IPS-15b (cell line): ENCODE measurements around the gene NNT.
"Not testable (repeated sequence)": the region's sequence is repeated elsewhere in the genome, so short reads cannot be mapped to it uniquely, and the experiment has no call there.

Experiments
- H3K27me3 ChIP-seq: one replicate; pipeline ENCODE4 v1.6.1; 2013; ENCODE audit warnings: low read length; ENCODE audit not compliant: control insufficient read depth, insufficient read depth
- H3K36me3 ChIP-seq: one replicate; pipeline ENCODE4 v1.6.1; 2013; ENCODE audit warnings: low read length; ENCODE audit not compliant: control insufficient read depth, insufficient read depth
- H3K4me1 ChIP-seq: one replicate; pipeline ENCODE4 v1.6.1; 2013; ENCODE audit warnings: mild to moderate bottlenecking, low read length; ENCODE audit not compliant: control insufficient read depth, insufficient read depth
- H3K4me3 ChIP-seq: one replicate; pipeline ENCODE4 v1.5.1; 2013; ENCODE audit warnings: low read depth, low read length
- H3K9ac ChIP-seq: one replicate; pipeline ENCODE4 v1.6.1; 2013; ENCODE audit warnings: low read depth, mild to moderate bottlenecking, low read length
- H3K9me3 ChIP-seq: one replicate; pipeline ENCODE4 v1.6.1; 2013; ENCODE audit warnings: mild to moderate bottlenecking, low read length; ENCODE audit not compliant: control insufficient read depth, insufficient read depth

The NNT gene

GRCh38 chr5:43652537-43653302 lies 49.7 kb downstream of the NNT start:
- Histone ChIP-seq H3K9ac (no peak overlapping the region), H3K9me3 (no peaks in the 10 kb centered on the region), H3K4me1 (no peaks in the 10 kb centered on the region), H3K27me3 (no peaks in the 10 kb centered on the region), H3K4me3 (no peak overlapping the region), H3K36me3 (no peaks in the 10 kb centered on the region)

- Histone ChIP-seq H3K4me1 (no peaks in the 10 kb centered on the region), H3K9ac (no peak overlapping the region), H3K9me3 (no peaks in the 10 kb centered on the region), H3K27me3 (no peaks in the 10 kb centered on the region), H3K4me3 (no peak overlapping the region), H3K36me3 (no peaks in the 10 kb centered on the region)
Observed at GRCh38 chr5:43658509-43658908, 55.5 kb downstream of the NNT start.

GRCh38 chr5:43659075-43659474 lies 56.1 kb downstream of the NNT start:
- Histone ChIP-seq H3K36me3 (no peaks in the 10 kb centered on the region), H3K4me3 (no peak overlapping the region)

GRCh38 chr5:43661102-43661501 lies 58.1 kb downstream of the NNT start:
- Histone ChIP-seq H3K9ac (no peak overlapping the region), H3K36me3 (no peaks in the 10 kb centered on the region), H3K4me1 (no peaks in the 10 kb centered on the region), H3K9me3 (no peaks in the 10 kb centered on the region), H3K27me3 (no peaks in the 10 kb centered on the region), H3K4me3 (no peak overlapping the region)

More at GRCh38 chr5:43659075-43659474, 56.1 kb downstream of the NNT start:
- Histone ChIP-seq H3K4me1 (no peaks in the 10 kb centered on the region), H3K27me3 (no peaks in the 10 kb centered on the region), H3K9ac (no peak overlapping the region), H3K9me3 (no peaks in the 10 kb centered on the region)

- Histone ChIP-seq H3K36me3 (no peaks in the 10 kb centered on the region), H3K27me3 (no peaks in the 10 kb centered on the region), H3K9ac (no peak overlapping the region), H3K4me3 (no peak overlapping the region), H3K4me1 (no peaks in the 10 kb centered on the region), H3K9me3 (no peaks in the 10 kb centered on the region)
Observed at GRCh38 chr5:43663916-43664315, 60.9 kb downstream of the NNT start.

- no peak overlapping the region for H3K9ac ChIP-seq
- H3K9me3 ChIP-seq: no peaks in the 10 kb centered on the region
- H3K36me3 ChIP-seq: no peaks in the 10 kb centered on the region
- no peak overlapping the region for H3K4me3 ChIP-seq
- no peaks in the 10 kb centered on the region for H3K4me1 ChIP-seq
- H3K27me3 ChIP-seq: no peaks in the 10 kb centered on the region
Observed at GRCh38 chr5:43664501-43665040, 61.6 kb downstream of the NNT start.

GRCh38 chr5:43665749-43666148 lies 62.8 kb downstream of the NNT start:
- not testable (repeated sequence) for H3K36me3 ChIP-seq, H3K9ac ChIP-seq, H3K9me3 ChIP-seq, H3K27me3 ChIP-seq, H3K4me1 ChIP-seq, H3K4me3 ChIP-seq

- not testable (repeated sequence) for H3K9me3 ChIP-seq, H3K36me3 ChIP-seq, H3K4me3 ChIP-seq, H3K9ac ChIP-seq, H3K4me1 ChIP-seq, H3K27me3 ChIP-seq
Observed at GRCh38 chr5:43666728-43667127, 63.7 kb downstream of the NNT start.

GRCh38 chr5:43667379-43667778 lies 64.4 kb downstream of the NNT start:
- H3K9ac ChIP-seq, H3K27me3 ChIP-seq, H3K36me3 ChIP-seq, H3K4me1 ChIP-seq, H3K4me3 ChIP-seq, H3K9me3 ChIP-seq: not testable (repeated sequence)

GRCh38 chr5:43674536-43674935 lies 71.6 kb downstream of the NNT start:
- Histone ChIP-seq H3K36me3 (no peaks in the 10 kb centered on the region), H3K9me3 (no peaks in the 10 kb centered on the region), H3K4me3 (no peak overlapping the region), H3K9ac (no peak overlapping the region), H3K27me3 (no peaks in the 10 kb centered on the region), H3K4me1 (no peaks in the 10 kb centered on the region)

GRCh38 chr5:43675357-43675756 lies 72.4 kb downstream of the NNT start:
- H3K4me3 ChIP-seq: no peak overlapping the region
- H3K27me3 ChIP-seq: no peaks in the 10 kb centered on the region
- no peaks in the 10 kb centered on the region for H3K9me3 ChIP-seq
- H3K4me1 ChIP-seq: no peaks in the 10 kb centered on the region
- H3K9ac ChIP-seq: no peak overlapping the region
- no peaks in the 10 kb centered on the region for H3K36me3 ChIP-seq

- Histone ChIP-seq H3K36me3 (no peaks in the 10 kb centered on the region), H3K4me3 (no peak overlapping the region), H3K4me1 (no peaks in the 10 kb centered on the region), H3K27me3 (no peaks in the 10 kb centered on the region), H3K9ac (no peak overlapping the region), H3K9me3 (no peaks in the 10 kb centered on the region)
Observed at GRCh38 chr5:43676083-43676840, 73.3 kb downstream of the NNT start.
